GM23338 (cell line): ENCODE data around the gene COA6. TPM values are rescaled to one million over a fixed set of nuclear protein-coding genes. Genes with fewer than 3 reads are reported as not detected.

Experiments used
- ATAC-seq: fragments of 200-7000 bp; cut with Tn5 transposase; 3 replicates; pipeline ENCODE4 v1.9.1; 2020
- DNase-seq: peaks from one replicate; pipeline ENCODE4 v3.0.0-alpha.2; 2015; ENCODE audit warnings: low spot score
- H2AFZ ChIP-seq: fragments of 200-600 bp; sonication (generic); 2 replicates; pipeline ENCODE4 v1.8.0; 2016; ENCODE audit warnings: antibody characterized with exemption, mild to moderate bottlenecking, moderate library complexity
- H3F3A ChIP-seq: fragments of 200-600 bp; sonication (generic); replicated peaks from 2 replicates; pipeline ENCODE4 v1.8.0; 2017; ENCODE audit warnings: antibody characterized with exemption, mixed run types, low read depth
- H3K27ac ChIP-seq: fragments of 200-600 bp; sonication (generic); 2 replicates; pipeline ENCODE4 v1.6.1; 2016; ENCODE audit warnings: low read depth
- H3K27me3 ChIP-seq: fragments of 200-600 bp; sonication (generic); 2 replicates; pipeline ENCODE4 v1.8.0; 2016; ENCODE audit warnings: mild to moderate bottlenecking, mixed run types, moderate library complexity; ENCODE audit not compliant: insufficient read depth
- H3K36me3 ChIP-seq: fragments of 200-600 bp; sonication (generic); 2 replicates; pipeline ENCODE4 v1.8.0; 2016; ENCODE audit warnings: mild to moderate bottlenecking; ENCODE audit not compliant: insufficient read depth
- H3K4me1 ChIP-seq: fragments of 200-600 bp; sonication (generic); 2 replicates; pipeline ENCODE4 v1.8.0; 2016; ENCODE audit warnings: mild to moderate bottlenecking, moderate library complexity; ENCODE audit not compliant: insufficient read depth
- H3K4me2 ChIP-seq: fragments of 200-600 bp; sonication (generic); 2 replicates; pipeline ENCODE4 v1.7.1; 2017; ENCODE audit warnings: mixed run types
- H3K4me3 ChIP-seq: fragments of 200-600 bp; sonication (generic); 2 replicates; pipeline ENCODE4 v1.6.1; 2016; ENCODE audit warnings: mixed run types
- H3K79me2 ChIP-seq: fragments of 200-600 bp; sonication (generic); replicated peaks from 2 replicates; pipeline ENCODE4 v1.8.0; 2017; ENCODE audit warnings: mild to moderate bottlenecking; ENCODE audit not compliant: insufficient read depth
- H3K9me2 ChIP-seq: fragments of 200-600 bp; sonication (generic); 2 replicates; pipeline ENCODE4 v1.8.0; 2017; ENCODE audit not compliant: insufficient read depth
- H4K20me1 ChIP-seq: fragments of 200-600 bp; sonication (generic); replicated peaks from 2 replicates; pipeline ENCODE4 v1.8.0; 2017; ENCODE audit warnings: mild to moderate bottlenecking; ENCODE audit not compliant: insufficient read depth
- H3K27ac Mint-ChIP-seq: 2 replicates; pipeline ENCODE4 v1.8.0; 2020; ENCODE audit warnings: inconsistent platforms, mild to moderate bottlenecking, moderate library complexity, mixed read lengths
- H3K27me3 Mint-ChIP-seq: 3 replicates; pipeline ENCODE4 v1.8.0; 2022; ENCODE audit warnings: low read depth, mild to moderate bottlenecking, moderate library complexity, mixed read lengths, inconsistent platforms; ENCODE audit not compliant: insufficient read depth, poor library complexity
- H3K36me3 Mint-ChIP-seq: 3 replicates; pipeline ENCODE4 v1.8.0; 2021; ENCODE audit warnings: low read depth, mild to moderate bottlenecking, inconsistent platforms, moderate library complexity, mixed read lengths
- H3K4me1 Mint-ChIP-seq: 3 replicates; pipeline ENCODE4 v1.8.0; 2020; ENCODE audit warnings: mild to moderate bottlenecking, inconsistent platforms, mixed read lengths
- H3K4me3 Mint-ChIP-seq: 3 replicates; pipeline ENCODE4 v1.8.0; 2021; ENCODE audit warnings: moderate library complexity, mild to moderate bottlenecking, inconsistent platforms, mixed read lengths
- H3K9me3 Mint-ChIP-seq: 3 replicates; pipeline ENCODE4 v1.8.0; 2020; ENCODE audit warnings: moderate library complexity, mild to moderate bottlenecking, inconsistent platforms, mixed read lengths
- CREB1 ChIP-seq: fragments of 250-450 bp; sonication (Bioruptor Pico); IDR thresholded peaks from 2 replicates; pipeline ENCODE4 v1.5.0; 2020; ENCODE audit warnings: low read depth, mild to moderate bottlenecking, moderate library complexity
- CTCF ChIP-seq, 2 experiments: fragments of 200-600 bp in 1 of 2; sonication (generic) in 1 of 2; conservative IDR thresholded peaks; 2 replicates each; pipeline versions ENCODE4 v1.5.1 to v1.6.1; 2016 to 2017; ENCODE audit warnings: antibody characterized with exemption in 2 of 2, low read depth in 2 of 2, mild to moderate bottlenecking in 2 of 2, moderate library complexity in 1 of 2
- NANOG ChIP-seq: IDR thresholded peaks from 2 replicates; pipeline ENCODE4 v1.6.1; 2016; ENCODE audit warnings: antibody characterized with exemption, borderline replicate concordance
- POLR2AphosphoS5 ChIP-seq: IDR thresholded peaks from 2 replicates; pipeline ENCODE4 v1.6.1; 2016; ENCODE audit warnings: antibody characterized with exemption, low read depth
- STAT1 ChIP-seq: IDR thresholded peaks from one replicate; pipeline ENCODE4 v1.6.1; 2016; ENCODE audit warnings: antibody characterized with exemption; ENCODE audit not compliant: unreplicated experiment
- ZNF114 ChIP-seq: fragments of 250-450 bp; sonication (Bioruptor Pico); IDR thresholded peaks from 2 replicates; pipeline ENCODE4 v1.5.0; 2020; ENCODE audit warnings: mild to moderate bottlenecking, moderate library complexity
- ZNF331 ChIP-seq: fragments of 250-450 bp; sonication (Bioruptor Pico); IDR thresholded peaks from 2 replicates; pipeline ENCODE4 v1.5.0; 2020; ENCODE audit warnings: low read depth, mild to moderate bottlenecking, moderate library complexity
- polyA plus RNA-seq: library from polyadenylated mRNA; unstranded; fragments of >200 nt; fragmentation: Nextera tagmentation; extraction: Ambion mirVana; gene quantifications from 2 replicates; pipeline ENCODE4 v1.2.1, GENCODE V29; 2016
- total RNA-seq: library from RNA; depleted of rRNA; stranded (reverse); fragments of >200 nt; shearing (Covaris generic); gene quantifications from 2 replicates; pipeline ENCODE4 v1.2.3, GENCODE V29; 2014
- TF ChIP-seq, protein P1 (sequence below): IDR thresholded peaks from one replicate; pipeline ENCODE4 v1.6.1; 2018; ENCODE audit warnings: antibody characterized with exemption; ENCODE audit not compliant: unreplicated experiment
- TF ChIP-seq, protein P2 (sequence below): fragments of 250-450 bp; sonication (Bioruptor Pico); IDR thresholded peaks from 2 replicates; pipeline ENCODE4 v1.5.0; 2020; ENCODE audit warnings: mild to moderate bottlenecking, moderate library complexity
- TF ChIP-seq, protein P3 (sequence below): IDR thresholded peaks from 2 replicates; pipeline ENCODE4 v1.6.1; 2016; ENCODE audit warnings: antibody characterized with exemption

COA6 gene
- total and polyA plus RNA-seq, 2 experiments from 2014 or later = 20.7 to 156 TPM

DNA sequence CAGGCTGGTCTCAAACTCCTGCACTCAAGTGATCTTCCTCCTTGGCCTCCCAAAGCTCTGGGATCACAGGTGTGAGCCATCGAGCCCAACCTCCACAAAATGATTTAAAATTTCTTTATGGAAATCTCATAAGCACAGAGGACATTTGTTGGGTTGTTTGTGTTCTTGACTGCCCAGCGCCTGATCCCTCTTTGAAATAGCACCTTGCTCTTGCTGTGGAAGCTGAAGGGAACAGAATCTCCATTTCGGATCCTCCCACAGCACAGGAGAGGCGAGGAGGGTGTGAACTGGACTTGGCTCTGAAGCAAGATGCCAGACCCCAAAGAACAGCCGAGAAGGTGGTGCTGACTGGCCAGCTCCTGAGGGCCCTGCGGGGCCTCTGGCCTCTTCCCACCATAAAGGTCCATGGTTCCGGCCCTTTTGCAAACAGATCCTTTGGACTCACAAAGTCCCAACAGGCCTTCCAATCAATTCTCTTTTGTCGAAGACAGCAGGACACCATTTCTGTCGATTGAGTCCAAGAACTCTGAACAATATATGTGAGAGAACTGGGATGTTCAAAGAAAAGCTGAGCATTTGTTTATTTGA is 45.6 kb upstream of the COA6 start:
- no peak for ATAC-seq

More for the DNA sequence above, 45.6 kb upstream of the COA6 start:
- Mint-ChIP-seq H3K27ac (no peak overlapping the region), H3K9me3 (no peaks in the 10 kb centered on the region), H3K4me3 (no peak overlapping the region), H3K27me3 (peaks cover 4% of the 10 kb centered on the region), H3K36me3 (no peaks in the 10 kb centered on the region), H3K4me1 (peaks cover 17% of the 10 kb centered on the region; the same call in 2 of the 3 replicates)
- Histone ChIP-seq H3K9me2 (no peaks in the 10 kb centered on the region), H3K4me3 (no peak overlapping the region), H3K4me1 (no peaks in the 10 kb centered on the region), H3F3A (no peaks in the 10 kb centered on the region), H3K27me3 (peaks cover 4% of the 10 kb centered on the region; the same call in 1 of the 2 replicates), H2AFZ (no peak overlapping the region), H3K27ac (no peak overlapping the region), H4K20me1 (no peaks in the 10 kb centered on the region), H3K79me2 (no peaks in the 10 kb centered on the region), H3K4me2 (no peak overlapping the region), H3K36me3 (no peaks in the 10 kb centered on the region)
- DNase-seq = no peak
- TF ChIP-seq STAT1 (no peak), ZNF331 (CRISPR knock-in tag) (no peak), CTCF (conservative IDR thresholded peaks at IDR 0.05; ENCODE audit: low read depth in 2 of 2) (no peak), CREB1 (CRISPR knock-in tag) (no peak), ZNF114 (CRISPR knock-in tag) (no peak), NANOG (no peak), POLR2AphosphoS5 (no peak)
- TF ChIP-seq, protein P1, sequence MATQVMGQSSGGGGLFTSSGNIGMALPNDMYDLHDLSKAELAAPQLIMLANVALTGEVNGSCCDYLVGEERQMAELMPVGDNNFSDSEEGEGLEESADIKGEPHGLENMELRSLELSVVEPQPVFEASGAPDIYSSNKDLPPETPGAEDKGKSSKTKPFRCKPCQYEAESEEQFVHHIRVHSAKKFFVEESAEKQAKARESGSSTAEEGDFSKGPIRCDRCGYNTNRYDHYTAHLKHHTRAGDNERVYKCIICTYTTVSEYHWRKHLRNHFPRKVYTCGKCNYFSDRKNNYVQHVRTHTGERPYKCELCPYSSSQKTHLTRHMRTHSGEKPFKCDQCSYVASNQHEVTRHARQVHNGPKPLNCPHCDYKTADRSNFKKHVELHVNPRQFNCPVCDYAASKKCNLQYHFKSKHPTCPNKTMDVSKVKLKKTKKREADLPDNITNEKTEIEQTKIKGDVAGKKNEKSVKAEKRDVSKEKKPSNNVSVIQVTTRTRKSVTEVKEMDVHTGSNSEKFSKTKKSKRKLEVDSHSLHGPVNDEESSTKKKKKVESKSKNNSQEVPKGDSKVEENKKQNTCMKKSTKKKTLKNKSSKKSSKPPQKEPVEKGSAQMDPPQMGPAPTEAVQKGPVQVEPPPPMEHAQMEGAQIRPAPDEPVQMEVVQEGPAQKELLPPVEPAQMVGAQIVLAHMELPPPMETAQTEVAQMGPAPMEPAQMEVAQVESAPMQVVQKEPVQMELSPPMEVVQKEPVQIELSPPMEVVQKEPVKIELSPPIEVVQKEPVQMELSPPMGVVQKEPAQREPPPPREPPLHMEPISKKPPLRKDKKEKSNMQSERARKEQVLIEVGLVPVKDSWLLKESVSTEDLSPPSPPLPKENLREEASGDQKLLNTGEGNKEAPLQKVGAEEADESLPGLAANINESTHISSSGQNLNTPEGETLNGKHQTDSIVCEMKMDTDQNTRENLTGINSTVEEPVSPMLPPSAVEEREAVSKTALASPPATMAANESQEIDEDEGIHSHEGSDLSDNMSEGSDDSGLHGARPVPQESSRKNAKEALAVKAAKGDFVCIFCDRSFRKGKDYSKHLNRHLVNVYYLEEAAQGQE = no peak
- TF ChIP-seq, protein P2, sequence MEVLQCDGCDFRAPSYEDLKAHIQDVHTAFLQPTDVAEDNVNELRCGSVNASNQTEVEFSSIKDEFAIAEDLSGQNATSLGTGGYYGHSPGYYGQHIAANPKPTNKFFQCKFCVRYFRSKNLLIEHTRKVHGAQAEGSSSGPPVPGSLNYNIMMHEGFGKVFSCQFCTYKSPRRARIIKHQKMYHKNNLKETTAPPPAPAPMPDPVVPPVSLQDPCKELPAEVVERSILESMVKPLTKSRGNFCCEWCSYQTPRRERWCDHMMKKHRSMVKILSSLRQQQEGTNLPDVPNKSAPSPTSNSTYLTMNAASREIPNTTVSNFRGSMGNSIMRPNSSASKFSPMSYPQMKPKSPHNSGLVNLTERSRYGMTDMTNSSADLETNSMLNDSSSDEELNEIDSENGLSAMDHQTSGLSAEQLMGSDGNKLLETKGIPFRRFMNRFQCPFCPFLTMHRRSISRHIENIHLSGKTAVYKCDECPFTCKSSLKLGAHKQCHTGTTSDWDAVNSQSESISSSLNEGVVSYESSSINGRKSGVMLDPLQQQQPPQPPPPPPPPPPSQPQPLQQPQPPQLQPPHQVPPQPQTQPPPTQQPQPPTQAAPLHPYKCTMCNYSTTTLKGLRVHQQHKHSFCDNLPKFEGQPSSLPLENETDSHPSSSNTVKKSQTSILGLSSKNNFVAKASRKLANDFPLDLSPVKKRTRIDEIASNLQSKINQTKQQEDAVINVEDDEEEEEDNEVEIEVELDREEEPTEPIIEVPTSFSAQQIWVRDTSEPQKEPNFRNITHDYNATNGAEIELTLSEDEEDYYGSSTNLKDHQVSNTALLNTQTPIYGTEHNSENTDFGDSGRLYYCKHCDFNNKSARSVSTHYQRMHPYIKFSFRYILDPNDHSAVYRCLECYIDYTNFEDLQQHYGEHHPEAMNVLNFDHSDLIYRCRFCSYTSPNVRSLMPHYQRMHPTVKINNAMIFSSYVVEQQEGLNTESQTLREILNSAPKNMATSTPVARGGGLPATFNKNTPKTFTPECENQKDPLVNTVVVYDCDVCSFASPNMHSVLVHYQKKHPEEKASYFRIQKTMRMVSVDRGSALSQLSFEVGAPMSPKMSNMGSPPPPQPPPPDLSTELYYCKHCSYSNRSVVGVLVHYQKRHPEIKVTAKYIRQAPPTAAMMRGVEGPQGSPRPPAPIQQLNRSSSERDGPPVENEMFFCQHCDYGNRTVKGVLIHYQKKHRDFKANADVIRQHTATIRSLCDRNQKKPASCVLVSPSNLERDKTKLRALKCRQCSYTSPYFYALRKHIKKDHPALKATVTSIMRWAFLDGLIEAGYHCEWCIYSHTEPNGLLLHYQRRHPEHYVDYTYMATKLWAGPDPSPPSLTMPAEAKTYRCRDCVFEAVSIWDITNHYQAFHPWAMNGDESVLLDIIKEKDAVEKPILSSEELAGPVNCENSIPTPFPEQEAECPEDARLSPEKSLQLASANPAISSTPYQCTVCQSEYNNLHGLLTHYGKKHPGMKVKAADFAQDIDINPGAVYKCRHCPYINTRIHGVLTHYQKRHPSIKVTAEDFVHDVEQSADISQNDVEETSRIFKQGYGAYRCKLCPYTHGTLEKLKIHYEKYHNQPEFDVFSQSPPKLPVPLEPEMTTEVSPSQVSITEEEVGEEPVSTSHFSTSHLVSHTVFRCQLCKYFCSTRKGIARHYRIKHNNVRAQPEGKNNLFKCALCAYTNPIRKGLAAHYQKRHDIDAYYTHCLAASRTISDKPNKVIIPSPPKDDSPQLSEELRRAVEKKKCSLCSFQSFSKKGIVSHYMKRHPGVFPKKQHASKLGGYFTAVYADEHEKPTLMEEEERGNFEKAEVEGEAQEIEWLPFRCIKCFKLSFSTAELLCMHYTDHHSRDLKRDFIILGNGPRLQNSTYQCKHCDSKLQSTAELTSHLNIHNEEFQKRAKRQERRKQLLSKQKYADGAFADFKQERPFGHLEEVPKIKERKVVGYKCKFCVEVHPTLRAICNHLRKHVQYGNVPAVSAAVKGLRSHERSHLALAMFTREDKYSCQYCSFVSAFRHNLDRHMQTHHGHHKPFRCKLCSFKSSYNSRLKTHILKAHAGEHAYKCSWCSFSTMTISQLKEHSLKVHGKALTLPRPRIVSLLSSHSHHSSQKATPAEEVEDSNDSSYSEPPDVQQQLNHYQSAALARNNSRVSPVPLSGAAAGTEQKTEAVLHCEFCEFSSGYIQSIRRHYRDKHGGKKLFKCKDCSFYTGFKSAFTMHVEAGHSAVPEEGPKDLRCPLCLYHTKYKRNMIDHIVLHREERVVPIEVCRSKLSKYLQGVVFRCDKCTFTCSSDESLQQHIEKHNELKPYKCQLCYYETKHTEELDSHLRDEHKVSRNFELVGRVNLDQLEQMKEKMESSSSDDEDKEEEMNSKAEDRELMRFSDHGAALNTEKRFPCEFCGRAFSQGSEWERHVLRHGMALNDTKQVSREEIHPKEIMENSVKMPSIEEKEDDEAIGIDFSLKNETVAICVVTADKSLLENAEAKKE (CRISPR knock-in tag) = no peak
- TF ChIP-seq, protein P3, sequence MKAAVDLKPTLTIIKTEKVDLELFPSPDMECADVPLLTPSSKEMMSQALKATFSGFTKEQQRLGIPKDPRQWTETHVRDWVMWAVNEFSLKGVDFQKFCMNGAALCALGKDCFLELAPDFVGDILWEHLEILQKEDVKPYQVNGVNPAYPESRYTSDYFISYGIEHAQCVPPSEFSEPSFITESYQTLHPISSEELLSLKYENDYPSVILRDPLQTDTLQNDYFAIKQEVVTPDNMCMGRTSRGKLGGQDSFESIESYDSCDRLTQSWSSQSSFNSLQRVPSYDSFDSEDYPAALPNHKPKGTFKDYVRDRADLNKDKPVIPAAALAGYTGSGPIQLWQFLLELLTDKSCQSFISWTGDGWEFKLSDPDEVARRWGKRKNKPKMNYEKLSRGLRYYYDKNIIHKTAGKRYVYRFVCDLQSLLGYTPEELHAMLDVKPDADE = no peak
